Panc1 (cell line): Measurements from ENCODE around the gene SAMD4A.

Source experiments
- CTCF ChIP-seq: fragments of 450-650 bp; IDR thresholded peaks from 2 replicates; pipeline ENCODE4 v1.5.1; 2017; ENCODE audit warnings: mild to moderate bottlenecking
- REST ChIP-seq, 2 experiments: IDR thresholded peaks; 2 replicates each; pipeline ENCODE4 v1.6.1; 2011 to 2012; ENCODE audit warnings: low read depth in 2 of 2, control low read depth in 1 of 2, low read length in 1 of 2, mild to moderate bottlenecking in 1 of 2, moderate library complexity in 1 of 2; ENCODE audit not compliant: insufficient read depth in 1 of 2

GRCh38 chr14:54803926-54804537, 237.1 kb downstream of the SAMD4A start:
- TF ChIP-seq CTCF (no peak), REST (IDR thresholded peaks at IDR 0.05; ENCODE audit: insufficient read depth in 1 of 2, low read depth in 2 of 2, low read length in 1 of 2) (no peak)
